Neural cell (in vitro differentiated cells): ENCODE measurements around the gene CUBN. TPM values are rescaled to one million over a fixed set of nuclear protein-coding genes. Genes with fewer than 3 reads are reported as not detected.

Experiments
- H2AFZ ChIP-seq: fragments of 200-600, 300-800 bp; sonication (generic), shearing (Covaris generic); 2 replicates; pipeline ENCODE4 v1.6.0; 2014; ENCODE audit warnings: low read depth, mild to moderate bottlenecking, antibody characterized with exemption, low read length, moderate library complexity
- H3F3A ChIP-seq: fragments of 200-600 bp; shearing (Covaris generic); 2 replicates; pipeline ENCODE4 v1.6.1; 2016; ENCODE audit warnings: mild to moderate bottlenecking, moderate library complexity, mixed read lengths, antibody characterized with exemption, low read length; ENCODE audit not compliant: insufficient read depth, poor library complexity, severe bottlenecking
- H3K27ac ChIP-seq: fragments of 200-600, 300-800 bp; sonication (generic), shearing (Covaris generic); 2 replicates; pipeline ENCODE4 v1.5.1; 2014; ENCODE audit warnings: mild to moderate bottlenecking, low read length, moderate library complexity
- H3K27me3 ChIP-seq: fragments of 300-800, 200-600 bp; sonication (generic), shearing (Covaris generic); 2 replicates; pipeline ENCODE4 v1.6.0; 2014; ENCODE audit warnings: mild to moderate bottlenecking, low read depth, low read length, moderate library complexity; ENCODE audit not compliant: insufficient read depth
- H3K36me3 ChIP-seq: fragments of 300-800, 200-600 bp; sonication (generic), shearing (Covaris generic); 2 replicates; pipeline ENCODE4 v1.5.1; 2014; ENCODE audit warnings: mild to moderate bottlenecking, antibody characterized with exemption, low read length, moderate library complexity; ENCODE audit not compliant: insufficient read depth
- H3K4me2 ChIP-seq: fragments of 300-800, 200-600 bp; sonication (generic), shearing (Covaris generic); 2 replicates; pipeline ENCODE4 v1.6.0; 2014; ENCODE audit warnings: mild to moderate bottlenecking, low read length
- H3K4me3 ChIP-seq: fragments of 300-800, 200-600 bp; sonication (generic), shearing (Covaris generic); 2 replicates; pipeline ENCODE4 v1.5.1; 2014; ENCODE audit warnings: mild to moderate bottlenecking, low read length, moderate library complexity
- H3K79me2 ChIP-seq: fragments of 200-600 bp; shearing (Covaris generic); replicated peaks from 2 replicates; pipeline ENCODE4 v1.6.0; 2014; ENCODE audit warnings: mild to moderate bottlenecking, low read length, moderate library complexity; ENCODE audit not compliant: insufficient read depth
- H3K9ac ChIP-seq: fragments of 300-800, 200-600 bp; sonication (generic), shearing (Covaris generic); 2 replicates; pipeline ENCODE4 v1.6.1; 2016; ENCODE audit warnings: mild to moderate bottlenecking, low read length, mixed read lengths
- H3K9me2 ChIP-seq: fragments of 200-600 bp; shearing (Covaris generic); 2 replicates; pipeline ENCODE4 v1.6.1; 2016; ENCODE audit warnings: mild to moderate bottlenecking, low read length, mixed read lengths; ENCODE audit not compliant: insufficient read depth
- H3K9me3 ChIP-seq: fragments of 200-600, 300-800 bp; sonication (generic), shearing (Covaris generic); 2 replicates; pipeline ENCODE4 v1.6.1; 2016; ENCODE audit warnings: mild to moderate bottlenecking, mixed run types, low read length, moderate library complexity, mixed read lengths
- H4K20me1 ChIP-seq: fragments of 200-600 bp; shearing (Covaris generic); 2 replicates; pipeline ENCODE4 v1.6.1; 2016; ENCODE audit warnings: mild to moderate bottlenecking, mixed run types; ENCODE audit not compliant: insufficient read depth
- EP300 ChIP-seq: fragments of 450-650 bp; conservative IDR thresholded peaks from 2 replicates; pipeline ENCODE4 v1.6.1; 2014; ENCODE audit warnings: antibody characterized with exemption, mild to moderate bottlenecking, moderate library complexity; ENCODE audit not compliant: poor library complexity, severe bottlenecking
- EZH2 ChIP-seq: fragments of 200-600, 300-800 bp; shearing (Covaris generic), sonication (generic); IDR thresholded peaks from 2 replicates; pipeline ENCODE4 v1.6.1; 2014; ENCODE audit warnings: antibody characterized with exemption, low read length, borderline replicate concordance, mild to moderate bottlenecking; ENCODE audit not compliant: insufficient read depth, poor library complexity, severe bottlenecking
- MXI1 ChIP-seq: fragments of 450-650 bp; conservative IDR thresholded peaks from 2 replicates; pipeline ENCODE4 v1.6.1; 2014; ENCODE audit warnings: antibody characterized with exemption, mild to moderate bottlenecking; ENCODE audit not compliant: poor library complexity, severe bottlenecking
- POLR2AphosphoS5 ChIP-seq: IDR thresholded peaks from 2 replicates; pipeline ENCODE4 v1.6.1; 2012
- RAD21 ChIP-seq: fragments of 450-650 bp; conservative IDR thresholded peaks from 2 replicates; pipeline ENCODE4 v1.6.1; 2014; ENCODE audit warnings: antibody characterized with exemption, mild to moderate bottlenecking, moderate library complexity
- REST ChIP-seq: IDR thresholded peaks from 2 replicates; pipeline ENCODE4 v1.6.1; 2012; ENCODE audit warnings: borderline replicate concordance
- SMC3 ChIP-seq: fragments of 450-650 bp; conservative IDR thresholded peaks from 2 replicates; pipeline ENCODE4 v1.6.1; 2014; ENCODE audit warnings: antibody characterized with exemption, mild to moderate bottlenecking, moderate library complexity; ENCODE audit not compliant: poor library complexity
- TAF1 ChIP-seq: IDR thresholded peaks from 2 replicates; pipeline ENCODE4 v1.6.1; 2012; ENCODE audit warnings: low read depth
- polyA plus RNA-seq: library from polyadenylated mRNA; depleted of rRNA; stranded (reverse); fragments of >200 nt; gene quantifications from 2 replicates; pipeline ENCODE4 v1.2.3, GENCODE V29; 2014
- TF ChIP-seq, protein P1 (sequence below): fragments of 450-650 bp; IDR thresholded peaks from 2 replicates; pipeline ENCODE4 v1.5.1; 2014; ENCODE audit warnings: antibody characterized with exemption, mild to moderate bottlenecking, moderate library complexity; ENCODE audit not compliant: poor library complexity, severe bottlenecking

CUBN gene
- polyA plus RNA-seq, 1 donor from 2014 or later, result 7.1 TPM

DNA sequence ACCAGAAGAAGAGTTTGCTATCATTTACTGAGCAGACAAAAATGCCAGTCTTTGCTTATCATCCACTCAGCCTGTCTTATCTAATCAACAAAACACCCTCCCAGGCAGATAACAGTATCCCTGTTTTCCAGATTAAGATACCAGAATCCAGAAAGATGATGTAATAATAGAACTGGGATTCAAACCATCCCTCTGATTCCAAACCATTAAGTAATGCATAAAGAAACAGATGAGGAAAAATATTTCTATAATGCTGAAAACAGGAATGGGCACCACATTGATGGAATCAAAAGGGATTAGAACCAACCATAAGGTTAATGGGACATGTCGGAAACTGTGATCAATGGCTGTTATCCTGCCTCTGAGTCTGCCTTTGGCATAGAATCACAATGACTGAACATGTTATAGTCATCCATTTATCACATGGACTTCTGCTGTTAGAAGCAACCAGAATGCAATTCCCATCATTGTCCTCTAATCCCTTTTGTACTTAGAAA, 220.3 kb downstream of the CUBN start:
- Histone ChIP-seq H3K4me3 (no peak overlapping the region), H3K4me2 (no peak overlapping the region), H3F3A (no peaks in the 10 kb centered on the region), H3K27ac (no peak overlapping the region), H3K79me2 (no peaks in the 10 kb centered on the region), H3K9me3 (no peaks in the 10 kb centered on the region), H2AFZ (no peak overlapping the region), H3K36me3 (no peaks in the 10 kb centered on the region), H3K9me2 (no peaks in the 10 kb centered on the region), H3K27me3 (no peaks in the 10 kb centered on the region), H3K9ac (no peak overlapping the region), H4K20me1 (no peaks in the 10 kb centered on the region)
- no peak for TF ChIP-seq SMC3
- TF ChIP-seq EZH2, result no peak
- no peak for TF ChIP-seq RAD21

- no peak overlapping the region for H2AFZ ChIP-seq
- no peaks in the 10 kb centered on the region for H3K27me3 ChIP-seq
- no peak overlapping the region for H3K4me3 ChIP-seq
- no peaks in the 10 kb centered on the region for H3F3A ChIP-seq
- H3K36me3 ChIP-seq, result no peaks in the 10 kb centered on the region
- no peak overlapping the region for H3K27ac ChIP-seq
- no peaks in the 10 kb centered on the region for H4K20me1 ChIP-seq
- no peaks in the 10 kb centered on the region for H3K9me3 ChIP-seq
- H3K4me2 ChIP-seq, result no peak overlapping the region
- H3K9ac ChIP-seq, result no peak overlapping the region
- no peaks in the 10 kb centered on the region for H3K79me2 ChIP-seq
- TF ChIP-seq RAD21, result no peak
- TF ChIP-seq MXI1, result no peak
- TF ChIP-seq, protein P1, sequence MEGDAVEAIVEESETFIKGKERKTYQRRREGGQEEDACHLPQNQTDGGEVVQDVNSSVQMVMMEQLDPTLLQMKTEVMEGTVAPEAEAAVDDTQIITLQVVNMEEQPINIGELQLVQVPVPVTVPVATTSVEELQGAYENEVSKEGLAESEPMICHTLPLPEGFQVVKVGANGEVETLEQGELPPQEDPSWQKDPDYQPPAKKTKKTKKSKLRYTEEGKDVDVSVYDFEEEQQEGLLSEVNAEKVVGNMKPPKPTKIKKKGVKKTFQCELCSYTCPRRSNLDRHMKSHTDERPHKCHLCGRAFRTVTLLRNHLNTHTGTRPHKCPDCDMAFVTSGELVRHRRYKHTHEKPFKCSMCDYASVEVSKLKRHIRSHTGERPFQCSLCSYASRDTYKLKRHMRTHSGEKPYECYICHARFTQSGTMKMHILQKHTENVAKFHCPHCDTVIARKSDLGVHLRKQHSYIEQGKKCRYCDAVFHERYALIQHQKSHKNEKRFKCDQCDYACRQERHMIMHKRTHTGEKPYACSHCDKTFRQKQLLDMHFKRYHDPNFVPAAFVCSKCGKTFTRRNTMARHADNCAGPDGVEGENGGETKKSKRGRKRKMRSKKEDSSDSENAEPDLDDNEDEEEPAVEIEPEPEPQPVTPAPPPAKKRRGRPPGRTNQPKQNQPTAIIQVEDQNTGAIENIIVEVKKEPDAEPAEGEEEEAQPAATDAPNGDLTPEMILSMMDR, result no peak
- no peak for TF ChIP-seq TAF1
- TF ChIP-seq EP300, result no peak
- no peak for TF ChIP-seq POLR2AphosphoS5
- TF ChIP-seq EZH2, result no peak
- TF ChIP-seq SMC3, result no peak
- TF ChIP-seq REST, result no peak
- no peaks in the 10 kb centered on the region for H3K9me2 ChIP-seq
Observed at GRCh38 chr10:16907687-16908086, 221.9 kb downstream of the CUBN start.
